NCI-H2081 (cell line): ENCODE results near the gene CHCHD6.

Experiments
- DNase-seq, 2 experiments: peaks; one replicate each; lab custom pipeline; 2025; lab: John Stamatoyannopoulos, UW

CHCHD6 gene

GRCh38 chr3:126977821-126978220 is 273.8 kb downstream of the CHCHD6 start:
- no peak for DNase-seq

DNA sequence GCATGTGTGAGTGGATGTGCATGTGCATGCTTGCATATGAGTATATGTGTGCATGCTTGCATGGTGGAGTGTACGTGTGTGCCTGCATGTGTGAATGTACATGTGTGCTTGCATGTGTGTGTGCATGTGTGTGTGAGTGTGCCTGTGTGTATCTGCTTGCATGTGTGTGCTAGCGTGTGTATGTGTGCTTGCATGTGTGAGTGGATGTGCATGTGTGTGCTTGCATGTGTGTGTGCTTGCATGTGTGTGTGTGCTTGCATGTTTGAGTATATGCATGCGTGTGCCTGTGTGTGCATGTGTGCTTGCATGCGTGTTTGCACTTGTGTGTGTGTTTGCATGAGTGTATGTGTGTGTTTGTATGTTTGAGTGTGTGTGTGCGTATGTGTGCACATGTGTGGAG is 274.3 kb downstream of the CHCHD6 start:
- DNase-seq = no peak

- DNase-seq = no peak
Observed at GRCh38 chr3:126979046-126979628, 275.1 kb downstream of the CHCHD6 start.

GRCh38 chr3:126980266-126980811 is 276.3 kb downstream of the CHCHD6 start:
- DNase-seq = no peak

DNA sequence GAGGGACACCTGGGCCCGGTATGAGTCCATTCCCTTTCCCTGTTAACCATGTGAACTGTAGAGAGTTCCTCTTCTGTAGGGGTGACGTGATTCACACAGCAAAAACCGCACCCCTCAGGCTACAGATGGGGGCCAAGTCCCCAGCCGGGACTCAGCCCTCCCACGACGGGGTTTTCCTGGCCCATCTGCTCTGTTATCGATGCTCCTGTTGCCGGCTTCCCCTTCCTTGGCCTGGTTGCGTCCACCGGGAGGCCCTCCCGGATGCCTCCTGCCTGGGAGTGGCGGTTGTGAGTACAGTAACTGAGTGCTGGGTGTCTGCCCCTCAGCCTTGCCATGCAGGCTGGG is 278.1 kb downstream of the CHCHD6 start:
- no peak for DNase-seq

DNA sequence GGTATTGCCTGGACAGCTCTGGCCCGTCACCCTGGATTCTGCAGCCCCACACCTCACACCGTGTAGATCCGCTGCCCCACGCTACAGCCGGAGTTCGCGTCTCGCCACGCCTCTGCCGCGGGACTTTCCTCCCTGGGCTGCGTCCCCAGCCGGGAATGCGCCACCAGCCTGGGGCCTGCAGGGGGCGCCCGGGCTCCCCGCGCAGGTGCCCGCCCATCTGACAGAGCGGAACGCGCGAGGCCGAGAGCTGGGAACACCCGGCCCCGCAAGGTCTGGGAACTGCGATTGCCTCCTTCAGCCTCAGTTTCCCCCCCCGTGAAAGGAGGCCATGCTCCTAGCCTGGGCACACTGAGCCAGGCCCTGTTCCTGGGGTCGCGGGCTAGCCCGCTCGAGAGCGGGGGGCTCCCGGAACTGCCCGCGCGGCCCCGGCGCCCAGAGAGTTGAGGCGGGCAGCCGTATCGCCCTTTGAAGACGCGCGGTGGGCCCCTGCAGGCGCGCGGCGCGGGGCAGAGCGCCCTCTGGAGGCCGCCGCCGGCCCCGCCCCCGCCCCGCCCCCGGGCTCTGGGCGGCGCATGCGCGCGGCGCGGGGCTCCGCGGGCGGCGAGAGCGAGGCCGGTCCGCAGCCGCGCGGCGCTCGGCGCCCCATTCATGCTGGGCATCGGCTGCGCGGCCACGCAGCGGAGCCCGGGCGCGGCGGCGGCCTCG is 278.6 kb downstream of the CHCHD6 start, which contains the start of gene PLXNA1:
TSS of gene PLXNA1 (plus strand) at position 645 of the 705 bp plus-strand sequence. CDS start 5,479 bp downstream, outside the sequence.
- DNase-seq = peak; percentile 79 to 83

DNA sequence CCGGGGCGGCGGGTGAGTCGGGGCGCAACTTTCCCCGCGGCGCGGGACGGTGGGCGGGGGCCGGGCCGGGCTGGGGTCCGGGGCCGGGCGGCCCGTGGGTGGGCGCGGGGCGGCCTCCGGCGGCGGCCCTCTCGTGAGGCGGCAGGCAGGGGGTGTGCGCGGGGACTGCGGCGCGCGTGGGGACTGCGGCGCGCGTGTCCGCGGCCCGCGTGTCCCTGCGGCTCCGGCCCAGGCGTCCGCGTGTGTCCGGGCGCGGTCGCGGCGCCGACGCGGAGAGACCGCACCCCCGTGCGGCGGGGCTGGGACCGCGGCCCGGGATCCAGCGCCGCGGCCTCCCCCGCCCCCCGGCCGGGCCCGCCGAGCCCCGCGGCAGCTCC is 279.2 kb downstream of the CHCHD6 start:
- DNase-seq = no peak

DNA sequence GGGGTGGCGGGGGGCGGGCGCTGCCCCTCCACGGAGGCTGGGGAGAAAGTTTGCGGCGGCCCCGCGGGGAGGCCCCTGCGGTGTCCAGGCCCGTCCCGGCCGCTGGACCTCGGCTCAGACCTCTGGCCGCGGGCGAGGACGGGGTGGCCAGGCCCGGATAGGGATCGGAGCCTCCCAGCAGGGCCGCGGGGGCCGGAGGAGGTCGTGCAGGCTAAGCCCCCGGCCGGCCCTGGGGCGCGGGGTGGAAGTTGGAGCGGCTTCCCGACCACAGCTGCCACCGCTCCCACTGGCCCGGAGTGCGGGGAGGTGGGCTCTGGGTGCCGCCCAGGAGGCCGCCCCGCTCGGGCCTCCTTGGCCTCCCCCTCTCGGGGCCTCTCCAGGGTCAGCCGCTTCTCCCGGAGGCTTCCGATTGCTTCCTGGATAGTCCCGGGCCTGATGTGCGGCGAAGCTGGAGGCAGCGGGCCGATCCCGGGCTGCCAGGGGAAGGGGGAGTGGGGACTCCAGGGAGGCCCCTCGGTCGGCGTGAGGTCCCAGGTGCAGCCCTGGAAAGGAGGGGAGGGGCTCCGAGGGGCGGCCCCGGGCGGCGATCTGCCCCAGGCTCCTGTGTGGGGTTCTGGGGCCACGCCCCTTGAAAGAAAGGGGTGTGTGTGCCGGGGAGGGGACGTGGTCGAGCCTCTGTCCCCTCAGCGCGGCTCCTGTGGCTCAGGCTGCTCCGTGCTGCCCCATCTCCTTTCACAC is 279.8 kb downstream of the CHCHD6 start:
- no peak for DNase-seq

GRCh38 chr3:126984391-126985131 is 280.5 kb downstream of the CHCHD6 start:
- DNase-seq = no peak

DNA sequence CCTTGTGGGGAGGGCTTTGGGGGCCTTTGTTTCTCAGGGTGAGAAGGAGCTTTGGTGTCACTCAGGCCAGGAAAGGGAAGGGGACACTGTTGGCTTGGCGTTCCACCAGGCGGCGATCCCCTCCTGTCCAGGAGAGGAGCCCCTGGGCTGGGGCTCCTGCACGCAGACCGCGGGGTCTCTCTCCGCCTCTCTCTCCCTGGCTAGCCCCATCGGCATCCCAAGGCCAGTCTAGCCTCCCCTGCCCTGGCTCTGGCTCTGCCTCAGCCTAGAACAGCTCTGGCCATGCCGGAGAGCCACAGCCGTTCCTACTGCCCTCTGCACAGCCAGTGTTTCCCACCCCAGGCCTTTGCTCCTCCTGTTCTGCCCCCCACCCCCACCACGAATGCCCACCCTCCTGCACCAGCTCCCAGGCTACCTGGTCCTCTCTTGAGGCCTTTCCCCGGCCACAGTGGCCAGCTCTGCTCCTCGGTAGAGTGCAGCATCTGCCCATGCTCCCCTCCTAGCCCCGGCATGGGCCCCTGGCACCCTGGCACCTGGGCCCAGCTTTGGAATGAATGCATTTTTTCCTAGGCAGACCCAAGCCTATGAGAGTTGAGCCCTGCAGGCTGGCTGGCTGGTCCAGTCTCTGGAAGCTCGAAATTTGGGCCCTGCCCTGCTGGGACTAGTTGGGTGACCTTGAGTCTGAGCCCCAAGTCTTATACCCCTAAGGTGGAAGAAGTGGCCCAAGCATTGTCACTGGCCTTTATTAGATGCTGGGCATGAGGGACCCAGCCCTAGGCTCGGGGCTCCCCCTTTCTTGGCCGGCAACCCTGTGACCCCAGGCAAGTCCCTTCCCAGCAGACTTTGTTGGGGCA is 281.3 kb downstream of the CHCHD6 start:
- DNase-seq = no peak

- peak; percentile 57 to 83 for DNase-seq
Observed at GRCh38 chr3:126986001-126986400, 282.0 kb downstream of the CHCHD6 start.

DNA sequence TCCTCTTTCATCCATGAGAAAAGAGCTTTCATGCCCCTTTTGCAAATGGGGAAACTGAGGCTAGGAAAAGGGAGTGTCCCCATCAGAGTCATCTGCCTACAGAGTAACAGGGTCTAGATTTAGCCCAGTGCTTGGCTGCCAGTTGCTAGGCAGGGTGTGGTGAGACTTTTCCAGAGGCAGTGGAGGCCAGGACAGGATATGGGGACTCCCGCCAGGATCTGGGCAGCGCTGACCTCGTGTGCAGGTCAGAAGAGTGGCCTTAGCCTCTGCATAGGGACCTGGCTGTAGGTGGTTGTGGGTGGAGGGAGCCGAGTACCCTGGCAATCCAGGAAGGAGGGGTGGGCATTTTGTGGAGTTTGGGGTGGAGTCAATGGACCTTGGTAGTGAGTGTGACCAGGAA is 283.1 kb downstream of the CHCHD6 start:
- no peak for DNase-seq

GRCh38 chr3:126987596-126987995 is 283.6 kb downstream of the CHCHD6 start:
- no peak for DNase-seq

- no peak for DNase-seq
Observed at GRCh38 chr3:126988451-126989021, 284.5 kb downstream of the CHCHD6 start.

- no peak for DNase-seq
Observed at GRCh38 chr3:126989316-126990023, 285.4 kb downstream of the CHCHD6 start.

- DNase-seq = no peak
Observed at GRCh38 chr3:126990024-126990700, 286.1 kb downstream of the CHCHD6 start.

GRCh38 chr3:126990890-126991289 is 286.9 kb downstream of the CHCHD6 start:
- no peak for DNase-seq

GRCh38 chr3:126991366-126992200 is 287.5 kb downstream of the CHCHD6 start:
- no peak for DNase-seq

DNA sequence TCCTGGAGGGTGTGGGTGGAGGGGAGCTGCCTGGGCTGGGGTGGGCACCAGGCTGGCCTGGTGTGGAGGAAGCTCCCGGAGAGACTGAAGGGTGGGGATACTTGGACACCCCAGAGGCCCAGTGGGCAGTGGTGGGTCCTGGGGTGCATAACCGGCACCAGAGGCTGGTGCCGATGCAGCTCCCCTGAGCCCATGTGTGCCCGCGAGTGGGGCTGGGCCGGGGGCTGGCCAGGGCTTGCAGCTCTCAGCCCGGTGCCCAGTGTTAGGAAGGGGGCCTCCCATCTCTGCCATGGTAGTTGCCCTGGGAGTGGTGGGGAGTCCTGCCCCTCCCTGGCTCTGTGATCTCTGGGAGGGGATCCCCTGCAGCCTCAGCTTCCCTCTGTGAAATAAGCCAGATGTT is 288.2 kb downstream of the CHCHD6 start:
- DNase-seq = no peak
